CD4-positive, alpha-beta memory T cell (primary cell): ENCODE results near the gene CHTF18. TPM values are rescaled to one million over a fixed set of nuclear protein-coding genes. Genes with fewer than 3 reads are reported as not detected.

Experiments
- CTCF ChIA-PET: fragments of 350-600 bp; sonication (Branson Sonifier 250); formaldehyde crosslinking; loops from one replicate; lab custom pipeline; 2021; ENCODE audit warnings: inconsistent platforms; ENCODE audit not compliant: partially characterized antibody; lab: Charles Lee
- POLR2A ChIA-PET: fragments of 350-600 bp; sonication (Branson Sonifier 250); formaldehyde crosslinking; loops from one replicate; lab custom pipeline; 2021; ENCODE audit not compliant: partially characterized antibody; lab: Charles Lee
- DNase-seq, 5 donors: peaks; one replicate each; pipeline versions ENCODE4 v3.0.0 to v3.0.0-alpha.2; 2020 to 2022; ENCODE audit warnings: mixed read lengths in 1 of 5
- H3K27ac ChIP-seq: one replicate; pipeline ENCODE4 v1.7.0; 2013; ENCODE audit warnings: low read depth, low read length
- H3K27me3 ChIP-seq: 2 replicates; pipeline ENCODE4 v1.7.0; 2013; ENCODE audit warnings: mild to moderate bottlenecking, low read length, moderate library complexity; ENCODE audit not compliant: insufficient read depth
- H3K36me3 ChIP-seq: 2 replicates; pipeline ENCODE4 v1.7.0; 2013; ENCODE audit warnings: mild to moderate bottlenecking, low read length, moderate library complexity; ENCODE audit not compliant: insufficient read depth
- H3K4me1 ChIP-seq: 2 replicates; pipeline ENCODE4 v1.7.0; 2013; ENCODE audit warnings: mild to moderate bottlenecking, low read length, moderate library complexity; ENCODE audit not compliant: insufficient read depth
- H3K4me3 ChIP-seq, 2 donors: one replicate each; pipeline ENCODE4 v1.7.0; 2013; ENCODE audit warnings: low read length in 2 of 2, mild to moderate bottlenecking in 1 of 2
- H3K9me3 ChIP-seq, 2 donors: one replicate each; pipeline ENCODE4 v1.7.0; 2013; ENCODE audit warnings: low read length in 2 of 2, control low read depth in 1 of 2; ENCODE audit not compliant: control insufficient read depth in 1 of 2
- H3K27ac Mint-ChIP-seq, 7 donors: one replicate each; pipeline ENCODE4 v1.8.0; 2020 to 2021; ENCODE audit warnings: mixed read lengths in 7 of 7, mild to moderate bottlenecking in 6 of 7, inconsistent platforms in 3 of 7, moderate library complexity in 3 of 7
- H3K27me3 Mint-ChIP-seq, 2 donors: one replicate each; pipeline ENCODE4 v1.8.0; 2020 to 2021; ENCODE audit warnings: mixed read lengths in 2 of 2
- H3K36me3 Mint-ChIP-seq, 2 donors: one replicate each; pipeline ENCODE4 v1.8.0; 2020 to 2021; ENCODE audit warnings: mixed read lengths in 2 of 2, inconsistent platforms in 1 of 2, mild to moderate bottlenecking in 1 of 2
- H3K4me1 Mint-ChIP-seq, 4 donors: one replicate each; pipeline ENCODE4 v1.8.0; 2020 to 2021; ENCODE audit warnings: mixed read lengths in 4 of 4, mild to moderate bottlenecking in 1 of 4
- H3K4me3 Mint-ChIP-seq, 8 donors: one replicate each; pipeline ENCODE4 v1.8.0; 2020 to 2021; ENCODE audit warnings: mixed read lengths in 8 of 8, mild to moderate bottlenecking in 7 of 8, moderate library complexity in 6 of 8, inconsistent platforms in 3 of 8
- H3K9me3 Mint-ChIP-seq, 8 donors: one replicate each; pipeline ENCODE4 v1.8.0; 2020 to 2021; ENCODE audit warnings: mixed read lengths in 8 of 8, mild to moderate bottlenecking in 5 of 8, inconsistent platforms in 3 of 8, moderate library complexity in 1 of 8
- intact Hi-C: fragments of 100-400 bp; cut with micrococcal nuclease; formaldehyde crosslinking; loops from one replicate; pipeline ENCODE4 v1.15.1; 2023
- polyA plus RNA-seq, 2 donors: library from polyadenylated mRNA; unstranded; fragments of 300-500 nt; fragmentation: Illumina TruSeq; gene quantifications; one replicate each; pipeline ENCODE4 v1.2.3, GENCODE V29; 2021
- total RNA-seq, 2 experiments: library from RNA; stranded (reverse); gene quantifications; one replicate each; pipeline ENCODE4 v1.2.3, GENCODE V29; 2021

Gene CHTF18
- total and polyA plus RNA-seq, 4 experiments from 2014 or later, result 3.0 to 46.9 (median 24.0) TPM

DNA sequence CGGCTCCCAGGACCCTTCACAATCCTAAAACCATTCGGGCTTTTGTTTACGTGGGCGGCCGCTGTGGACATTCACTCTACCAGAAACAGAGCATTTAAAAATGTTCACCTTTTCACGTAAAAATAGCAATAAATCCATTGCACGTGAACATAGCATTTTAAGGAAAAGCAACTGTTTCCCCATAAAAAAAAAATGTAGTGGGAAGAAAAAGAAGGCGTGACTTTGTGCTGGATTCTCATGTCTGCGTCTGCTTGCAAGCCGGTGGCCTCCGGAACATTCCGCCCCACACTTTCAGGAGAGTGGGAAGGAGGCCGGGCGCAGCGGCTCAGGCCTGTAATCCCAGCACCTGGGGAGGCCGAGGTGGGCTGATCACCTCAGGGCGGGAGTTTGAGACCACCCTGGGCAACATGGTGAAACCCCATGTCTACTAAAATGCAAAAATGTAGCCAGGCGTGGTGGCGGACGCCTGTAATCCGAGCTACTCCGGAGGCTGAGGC is 25.5 kb downstream of the CHTF18 start:
- intact Hi-C loops, result loop anchor here (2.0 kb wide), 1 partner anchor 289 kb away; no protein-coding TSS in a partner anchor
- Mint-ChIP-seq H3K27me3 (peaks cover 14 to 25% of the 10 kb centered on the region in 2 donors), H3K36me3 (no peaks in the 10 kb centered on the region), H3K4me1 (peaks cover 0 to 5% (median 2%) of the 10 kb centered on the region in 4 donors), H3K27ac (no peak overlapping the region), H3K9me3 (peaks cover 0 to 3% (median 0%) of the 10 kb centered on the region in 8 donors), H3K4me3 (no peak overlapping the region)
- POLR2A ChIA-PET, result no interaction called here
- Histone ChIP-seq H3K9me3 (no peaks in the 10 kb centered on the region), H3K4me3 (no peak overlapping the region), H3K27me3 (peaks cover 5% of the 10 kb centered on the region), H3K27ac (no peak overlapping the region), H3K36me3 (no peaks in the 10 kb centered on the region), H3K4me1 (peaks cover 6% of the 10 kb centered on the region)
- CTCF ChIA-PET, result interaction anchor here (1.2 kb wide), 1 partner anchor 289 kb away, joined by 3 read pairs; no protein-coding TSS in a partner anchor
- DNase-seq, result no peak

GRCh38 chr16:814974-815373 is 26.6 kb downstream of the CHTF18 start:
- Mint-ChIP-seq H3K36me3 (no peaks in the 10 kb centered on the region), H3K4me3 (no peak overlapping the region), H3K27ac (no peak overlapping the region), H3K4me1 (peaks cover 0 to 11% (median 8%) of the 10 kb centered on the region in 4 donors), H3K27me3 (peaks cover 19 to 24% of the 10 kb centered on the region in 2 donors), H3K9me3 (peaks cover 0 to 3% (median 0%) of the 10 kb centered on the region in 8 donors)
- Histone ChIP-seq H3K27me3 (peaks cover 5% of the 10 kb centered on the region), H3K9me3 (no peaks in the 10 kb centered on the region), H3K27ac (no peak overlapping the region), H3K4me3 (no peak overlapping the region), H3K4me1 (peaks cover 16% of the 10 kb centered on the region), H3K36me3 (no peaks in the 10 kb centered on the region)
- intact Hi-C loops, result no loop called here
- peak in 1 of 5 donors; percentile 6 for DNase-seq
- CTCF ChIA-PET, result interaction anchor here (1.2 kb wide), 1 partner anchor 288 kb away, joined by 3 read pairs; no protein-coding TSS in a partner anchor
- POLR2A ChIA-PET, result interaction anchor here (0.6 kb wide), 1 partner anchor 120 kb away, joined by 3 read pairs; no protein-coding TSS in a partner anchor

DNA sequence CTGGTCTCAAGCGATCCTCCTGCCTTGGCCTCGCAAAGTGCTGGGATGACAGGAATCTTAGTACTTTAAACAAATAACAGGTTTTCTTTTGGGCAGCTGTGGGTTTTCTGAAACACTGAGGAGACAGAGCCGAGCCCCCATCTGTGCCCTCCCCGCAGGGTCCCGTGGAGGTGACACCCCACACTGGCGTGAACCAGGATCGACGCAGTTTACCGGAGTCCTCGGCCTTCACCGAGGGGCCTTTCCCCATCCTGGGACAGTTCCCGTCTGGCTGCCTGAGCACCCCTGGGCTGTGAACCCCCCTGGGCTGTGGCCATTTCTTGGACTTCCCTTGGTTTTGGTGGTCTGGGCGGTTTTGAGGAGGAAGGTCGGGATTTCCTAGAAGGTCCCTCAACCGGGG is 27.4 kb downstream of the CHTF18 start:
- peaks cover 19 to 26% of the 10 kb centered on the region in 2 donors for H3K27me3 Mint-ChIP-seq
- Histone ChIP-seq H3K27me3 (peaks cover 5% of the 10 kb centered on the region), H3K9me3 (no peaks in the 10 kb centered on the region), H3K4me3 (no peak overlapping the region), H3K4me1 (peaks cover 18% of the 10 kb centered on the region), H3K27ac (no peak overlapping the region), H3K36me3 (no peaks in the 10 kb centered on the region)
- H3K9me3 Mint-ChIP-seq, result peaks cover 0 to 3% (median 0%) of the 10 kb centered on the region in 8 donors
- DNase-seq, result no peak
- intact Hi-C loops, result no loop called here
- H3K36me3 Mint-ChIP-seq, result no peaks in the 10 kb centered on the region
- no peak overlapping the region for H3K27ac Mint-ChIP-seq
- no peak overlapping the region for H3K4me3 Mint-ChIP-seq
- peaks cover 0 to 17% (median 9%) of the 10 kb centered on the region in 4 donors for H3K4me1 Mint-ChIP-seq
- ChIA-PET CTCF (interaction anchor here (0.7 kb wide), 1 partner anchor 210 kb away, joined by 3 read pairs; no protein-coding TSS in a partner anchor), POLR2A (no interaction called here)

DNA sequence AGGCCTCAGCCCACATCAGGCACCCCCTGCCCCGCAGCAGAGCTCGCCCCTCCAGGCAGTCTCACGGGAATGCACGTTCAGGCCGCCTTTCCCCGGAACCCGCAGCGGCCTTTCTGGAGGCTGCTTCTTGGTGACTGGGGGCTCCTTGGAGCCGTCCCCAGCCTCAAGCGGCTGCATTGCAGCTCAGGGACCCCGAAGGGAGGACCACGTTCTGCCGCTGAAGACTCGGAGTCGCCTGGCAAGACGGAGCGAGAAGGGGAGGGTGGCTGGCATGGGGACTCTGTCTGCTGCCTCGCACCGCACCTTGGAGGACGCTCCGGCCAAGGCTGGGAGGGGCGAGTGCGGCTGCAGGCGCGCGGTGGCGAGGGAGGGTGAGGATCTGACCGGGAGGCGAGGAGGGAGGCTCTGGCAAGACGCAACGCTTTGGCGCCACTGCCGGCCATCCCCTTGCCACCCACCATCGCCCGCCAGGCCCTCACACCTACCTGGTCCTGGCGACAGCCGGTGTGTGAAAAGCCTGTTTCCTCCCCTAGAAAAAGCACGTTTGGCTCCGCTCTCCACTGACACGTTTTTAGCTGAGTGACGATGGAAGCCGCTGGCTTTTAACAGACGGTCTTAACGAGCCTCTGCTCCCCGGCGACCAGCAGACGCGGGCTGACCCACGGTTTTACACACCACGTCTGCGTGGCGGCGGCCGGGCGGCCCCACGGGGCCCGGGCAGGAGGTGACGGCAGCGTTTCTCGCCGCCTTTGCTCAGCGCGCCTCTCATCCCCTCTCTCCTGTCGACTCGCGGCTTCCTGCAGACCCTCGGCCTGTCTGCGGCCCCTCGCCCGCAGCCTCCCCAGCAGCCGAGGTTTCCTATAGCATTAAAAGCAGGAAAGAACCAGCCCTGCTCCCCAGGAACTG is 28.8 kb downstream of the CHTF18 start:
- DNase-seq, result peak in 1 of 5 donors; percentile 10
- ChIA-PET CTCF (no interaction called here), POLR2A (no interaction called here)
- Mint-ChIP-seq H3K36me3 (no peaks in the 10 kb centered on the region), H3K4me3 (no peak overlapping the region), H3K27me3 (peaks cover 16 to 20% of the 10 kb centered on the region in 2 donors), H3K4me1 (peaks cover 0 to 20% (median 9%) of the 10 kb centered on the region in 4 donors), H3K27ac (no peak overlapping the region), H3K9me3 (peaks cover 0 to 3% (median 0%) of the 10 kb centered on the region in 8 donors)
- H3K4me1 ChIP-seq, result peaks cover 18% of the 10 kb centered on the region
- H3K9me3 ChIP-seq, result no peaks in the 10 kb centered on the region
- H3K4me3 ChIP-seq, result no peak overlapping the region
- no peak overlapping the region for H3K27ac ChIP-seq
- peaks cover 5% of the 10 kb centered on the region for H3K27me3 ChIP-seq
- no peaks in the 10 kb centered on the region for H3K36me3 ChIP-seq
- intact Hi-C loops, result no loop called here

DNA sequence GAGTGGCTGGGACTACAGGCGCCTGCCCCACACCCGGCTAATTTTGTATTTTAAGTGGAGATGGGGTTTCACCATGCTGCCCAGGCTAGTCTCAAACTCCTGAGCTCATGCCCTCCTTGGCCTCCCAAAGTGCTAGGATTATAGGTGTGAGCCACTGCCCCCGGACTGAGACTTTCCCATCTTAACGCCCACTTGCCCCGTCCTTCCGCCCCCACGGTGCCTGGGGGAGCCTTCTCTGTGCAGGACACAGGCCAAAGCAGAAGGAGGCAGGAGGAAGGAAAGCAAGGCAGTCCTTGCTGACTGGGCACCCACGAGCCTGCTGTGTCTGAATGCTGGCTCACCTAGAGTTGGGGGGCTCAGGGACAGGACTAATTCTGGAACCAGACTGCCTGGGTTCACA is 29.7 kb downstream of the CHTF18 start:
- ChIA-PET POLR2A (no interaction called here), CTCF (no interaction called here)
- Histone ChIP-seq H3K27ac (no peak overlapping the region), H3K9me3 (no peaks in the 10 kb centered on the region), H3K4me1 (peaks cover 18% of the 10 kb centered on the region), H3K27me3 (peaks cover 5% of the 10 kb centered on the region), H3K36me3 (no peaks in the 10 kb centered on the region), H3K4me3 (no peak overlapping the region)
- H3K4me3 Mint-ChIP-seq, result no peak overlapping the region
- peaks cover 0 to 16% (median 7%) of the 10 kb centered on the region in 4 donors for H3K4me1 Mint-ChIP-seq
- no peaks in the 10 kb centered on the region for H3K9me3 Mint-ChIP-seq
- no peak overlapping the region for H3K27ac Mint-ChIP-seq
- peaks cover 10 to 16% of the 10 kb centered on the region in 2 donors for H3K27me3 Mint-ChIP-seq
- peak in 1 of 5 donors; percentile 17 for DNase-seq
- no peaks in the 10 kb centered on the region for H3K36me3 Mint-ChIP-seq
- intact Hi-C loops, result no loop called here

- Histone ChIP-seq H3K9me3 (no peaks in the 10 kb centered on the region), H3K36me3 (no peaks in the 10 kb centered on the region), H3K4me1 (peaks cover 18% of the 10 kb centered on the region), H3K27ac (no peak overlapping the region), H3K4me3 (no peak overlapping the region), H3K27me3 (peaks cover 5% of the 10 kb centered on the region)
- Mint-ChIP-seq H3K4me3 (no peak overlapping the region), H3K36me3 (no peaks in the 10 kb centered on the region), H3K9me3 (no peaks in the 10 kb centered on the region), H3K4me1 (peaks cover 0 to 16% (median 7%) of the 10 kb centered on the region in 4 donors), H3K27ac (no peak overlapping the region), H3K27me3 (peaks cover 12 to 16% of the 10 kb centered on the region in 2 donors)
- CTCF ChIA-PET, result interaction anchor here (1.2 kb wide), 1 partner anchor 236 kb away, joined by 4 read pairs; no protein-coding TSS in a partner anchor
- POLR2A ChIA-PET, result interaction anchor here (0.8 to 1.2 kb wide), 2 partner anchors 34 to 98 kb away, joined by 3 read pairs; partner anchors contain the start of gene ANTKMT
- no peak for DNase-seq
- intact Hi-C loops, result no loop called here
Observed at GRCh38 chr16:818592-818991, 30.2 kb downstream of the CHTF18 start.
